Retinal pigment epithelial cell (primary cell): Measurements from ENCODE around the gene TRABD2A.

Experiments
- DNase-seq: peaks from one replicate; pipeline ENCODE4 v3.0.0-alpha.2; 2010; ENCODE audit warnings: low read depth
- H3K4me3 ChIP-seq: 2 replicates; pipeline ENCODE4 v1.5.1; 2011; ENCODE audit warnings: mild to moderate bottlenecking, low read length, control low read depth, moderate library complexity
- CTCF ChIP-seq: conservative IDR thresholded peaks from 2 replicates; pipeline ENCODE4 v1.5.1; 2011; ENCODE audit warnings: low read depth, low read length, control low read depth, inconsistent platforms

The TRABD2A gene

GRCh38 chr2:84901593-84902120 lies 20.8 kb upstream of the TRABD2A start:
- no peak for DNase-seq
- no peak for TF ChIP-seq CTCF
- H3K4me3 ChIP-seq = no peak overlapping the region

DNA sequence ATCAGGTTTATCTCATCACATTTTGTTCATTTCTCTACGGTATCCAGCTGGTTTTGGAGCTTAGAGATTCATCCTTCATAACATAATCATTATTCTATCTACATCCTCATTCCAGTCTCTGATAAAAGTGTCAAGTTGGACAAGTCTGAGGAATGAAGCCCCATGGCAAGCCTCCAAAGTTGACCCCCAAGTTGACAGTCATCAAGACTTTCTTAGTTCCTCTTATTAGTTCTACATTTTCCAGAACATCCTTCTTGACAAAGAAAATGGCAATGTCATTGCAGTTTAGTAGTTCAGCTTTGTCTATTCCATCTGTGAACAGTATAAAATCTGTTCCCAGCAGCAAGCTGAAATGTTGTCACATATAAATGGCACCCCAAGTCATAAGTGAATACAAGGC lies 20.1 kb upstream of the TRABD2A start:
- DNase-seq = no peak
- TF ChIP-seq CTCF = no peak
- no peak overlapping the region for H3K4me3 ChIP-seq

GRCh38 chr2:84899304-84900204 lies 18.7 kb upstream of the TRABD2A start:
- DNase-seq = no peak
- no peak for TF ChIP-seq CTCF
- no peak overlapping the region for H3K4me3 ChIP-seq

GRCh38 chr2:84897773-84898172 lies 16.9 kb upstream of the TRABD2A start:
- TF ChIP-seq CTCF = no peak
- no peak for DNase-seq
- H3K4me3 ChIP-seq = no peak overlapping the region

- TF ChIP-seq CTCF = no peak
- DNase-seq = no peak
Observed at GRCh38 chr2:84896567-84896966, 15.7 kb upstream of the TRABD2A start.

DNA sequence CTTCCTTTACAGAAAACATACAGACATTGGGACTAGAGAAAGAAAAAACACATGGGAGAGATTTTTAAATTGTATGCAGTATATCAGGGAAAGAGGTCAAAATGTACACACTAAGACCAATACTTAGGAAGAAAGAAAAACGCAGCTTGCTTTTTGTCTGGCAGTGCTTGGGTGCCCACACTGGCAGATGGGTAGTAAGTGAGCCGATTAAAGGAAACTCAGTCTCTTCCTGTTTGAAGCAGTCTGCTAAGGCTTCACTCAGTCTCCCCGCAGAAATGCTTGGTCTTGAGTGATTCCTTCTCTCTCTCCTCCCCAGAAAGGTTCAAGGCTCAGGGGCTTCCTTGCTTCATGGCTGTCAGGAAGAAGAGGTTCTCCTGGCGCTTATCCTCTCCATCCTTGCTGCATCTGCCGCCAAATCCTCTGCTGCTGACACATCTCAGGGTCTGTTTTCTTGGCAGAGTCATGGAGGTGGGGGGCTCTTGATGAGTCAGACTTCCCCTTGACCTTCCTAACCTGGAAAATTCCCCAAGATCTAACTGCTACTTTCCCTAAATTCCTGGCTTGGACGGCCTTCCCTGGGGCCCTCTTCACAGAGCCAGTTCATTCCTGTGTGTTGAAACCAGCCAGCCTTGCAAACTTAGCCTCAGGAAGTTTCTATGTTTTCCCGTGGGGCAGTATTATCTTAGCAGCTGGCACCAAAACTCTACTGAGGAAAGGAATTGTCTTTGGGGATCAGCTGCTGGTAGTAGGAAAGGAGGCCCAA lies 14.1 kb upstream of the TRABD2A start:
- no peak for TF ChIP-seq CTCF
- H3K4me3 ChIP-seq = no peak overlapping the region
- DNase-seq = no peak

More at GRCh38 chr2:84896567-84896966, 15.7 kb upstream of the TRABD2A start:
- no peak overlapping the region for H3K4me3 ChIP-seq
